ENCODE results near the gene ATP6V0D1.
"Not testable (repeated sequence)": the region's sequence is repeated elsewhere in the genome, so short reads cannot be mapped to it uniquely, and the experiment has no call there.

ATP6V0D1 gene

GRCh38 chr16:67516296-67517154 lies 35.6 kb upstream of the ATP6V0D1 start:
- H3K4me3 ChIP-seq (ENCODE audit: low read length) = no peak overlapping the region
- DNase-seq = no peak
- H3K9me2 ChIP-seq (replicated peaks; ENCODE audit: insufficient read depth, low read length) = no peaks in the 10 kb centered on the region
- peaks cover 7% of the 10 kb centered on the region for H3K4me1 ChIP-seq (ENCODE audit: low read length)
- H3K9ac ChIP-seq (ENCODE audit: low read length) = peak overlapping the region; percentile 10; the same call in 1 of the 2 replicates
- no peaks in the 10 kb centered on the region for H3K36me3 ChIP-seq (replicated peaks; ENCODE audit: insufficient read depth, low read length)
- TF ChIP-seq EZH2phosphoT487 (IDR thresholded peaks at IDR 0.05; ENCODE audit: low read length) = no peak
- no peak for TF ChIP-seq EZH2 (optimal IDR thresholded peaks at IDR 0.05; ENCODE audit: low read depth, low read length)
- TF ChIP-seq CTCF (IDR thresholded peaks at IDR 0.05; ENCODE audit: low read length) = no peak
- no peaks in the 10 kb centered on the region for H3K27me3 ChIP-seq (replicated peaks; ENCODE audit: insufficient read depth, low read length)
- peak overlapping the region; percentile 22; the same call in 1 of the 2 replicates for H2AFZ ChIP-seq (ENCODE audit: low read length)
- no peaks in the 10 kb centered on the region for H3K9me3 ChIP-seq (replicated peaks; ENCODE audit: insufficient read depth, low read length)
- no peaks in the 10 kb centered on the region for H3F3A ChIP-seq (ENCODE audit: insufficient read depth, low read length)
- no peak overlapping the region; the same call in 1 of the 2 replicates for H3K27ac ChIP-seq (ENCODE audit: low read length)
- H4K20me1 ChIP-seq (ENCODE audit: insufficient read depth, low read length) = no peaks in the 10 kb centered on the region
- H3K79me2 ChIP-seq (ENCODE audit: low read length) = no peaks in the 10 kb centered on the region
- H3K4me2 ChIP-seq (ENCODE audit: low read depth, low read length) = peak overlapping the region; percentile 16; the same call in 1 of the 2 replicates

DNA sequence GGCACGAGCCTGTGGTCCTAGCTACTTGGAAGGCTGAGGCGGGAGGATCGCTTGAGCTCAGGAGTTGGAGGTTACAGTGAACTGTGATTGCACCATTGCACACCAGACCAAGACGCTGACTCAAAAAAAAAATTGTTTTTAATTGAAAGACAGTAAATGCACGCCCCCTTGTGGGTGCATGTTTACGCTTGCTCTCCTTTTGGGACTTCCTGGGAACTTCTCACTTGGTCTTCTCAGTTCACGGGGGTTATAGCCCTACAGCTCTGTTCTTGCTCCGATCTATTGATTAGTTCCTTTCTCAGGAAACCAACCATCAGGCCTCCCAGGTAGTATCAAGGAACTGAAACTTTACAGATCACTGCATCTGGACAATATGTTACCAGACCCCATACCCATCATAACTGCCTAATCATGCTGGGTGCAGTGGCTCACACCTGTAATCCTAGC lies 33.4 kb upstream of the ATP6V0D1 start:
- Histone ChIP-seq H4K20me1 (ENCODE audit: insufficient read depth, low read length) (no peaks in the 10 kb centered on the region), H3K9me3 (replicated peaks; ENCODE audit: insufficient read depth, low read length) (no peaks in the 10 kb centered on the region), H3K27ac (ENCODE audit: low read length) (no peak overlapping the region), H3K36me3 (replicated peaks; ENCODE audit: insufficient read depth, low read length) (no peaks in the 10 kb centered on the region), H3K79me2 (ENCODE audit: low read length) (no peaks in the 10 kb centered on the region), H2AFZ (ENCODE audit: low read length) (peak overlapping the region; percentile 55), H3K9ac (ENCODE audit: low read length) (no peak overlapping the region), H3F3A (ENCODE audit: insufficient read depth, low read length) (no peaks in the 10 kb centered on the region), H3K9me2 (replicated peaks; ENCODE audit: insufficient read depth, low read length) (no peaks in the 10 kb centered on the region), H3K27me3 (replicated peaks; ENCODE audit: insufficient read depth, low read length) (no peaks in the 10 kb centered on the region), H3K4me2 (ENCODE audit: low read depth, low read length) (peak overlapping the region; percentile 43; the same call in 1 of the 2 replicates), H3K4me1 (ENCODE audit: low read length) (peaks cover 7% of the 10 kb centered on the region), H3K4me3 (ENCODE audit: low read length) (no peak overlapping the region)
- TF ChIP-seq CTCF (IDR thresholded peaks at IDR 0.05; ENCODE audit: low read length) (peak; percentile 60), EZH2phosphoT487 (IDR thresholded peaks at IDR 0.05; ENCODE audit: low read length) (no peak)
- peak; percentile 90 for DNase-seq

- not testable (repeated sequence) for H3K27ac ChIP-seq (ENCODE audit: low read length); H3K4me3 ChIP-seq (ENCODE audit: low read length); H3K4me1 ChIP-seq (ENCODE audit: low read length); H3K9me2 ChIP-seq (replicated peaks; ENCODE audit: insufficient read depth, low read length); H3K79me2 ChIP-seq (ENCODE audit: low read length); H3F3A ChIP-seq (ENCODE audit: insufficient read depth, low read length); H3K36me3 ChIP-seq (replicated peaks; ENCODE audit: insufficient read depth, low read length); H3K9me3 ChIP-seq (replicated peaks; ENCODE audit: insufficient read depth, low read length); H4K20me1 ChIP-seq (ENCODE audit: insufficient read depth, low read length); H3K27me3 ChIP-seq (replicated peaks; ENCODE audit: insufficient read depth, low read length); DNase-seq; H3K9ac ChIP-seq (ENCODE audit: low read length)
- Histone ChIP-seq H3K4me2 (ENCODE audit: low read depth, low read length) (peak overlapping the region; percentile 43; the same call in 1 of the 2 replicates), H2AFZ (ENCODE audit: low read length) (0 out of 2 replicates have a peak overlapping the region, but pooled peaks have one; percentile 55)
Observed at GRCh38 chr16:67513892-67514291, 32.9 kb upstream of the ATP6V0D1 start.

GRCh38 chr16:67509016-67509415 lies 28.1 kb upstream of the ATP6V0D1 start:
- DNase-seq = no peak
- H2AFZ ChIP-seq (ENCODE audit: low read length) = no peak overlapping the region
- TF ChIP-seq EZH2phosphoT487 (IDR thresholded peaks at IDR 0.05; ENCODE audit: low read length) = no peak
- no peak for TF ChIP-seq CTCF (IDR thresholded peaks at IDR 0.05; ENCODE audit: low read length)
- TF ChIP-seq EZH2 (optimal IDR thresholded peaks at IDR 0.05; ENCODE audit: low read depth, low read length) = no peak

More at GRCh38 chr16:67509016-67509415, 28.1 kb upstream of the ATP6V0D1 start:
- Histone ChIP-seq H3K27me3 (replicated peaks; ENCODE audit: insufficient read depth, low read length) (no peaks in the 10 kb centered on the region), H3K9me2 (replicated peaks; ENCODE audit: insufficient read depth, low read length) (no peaks in the 10 kb centered on the region), H3K4me3 (ENCODE audit: low read length) (no peak overlapping the region), H4K20me1 (ENCODE audit: insufficient read depth, low read length) (no peaks in the 10 kb centered on the region), H3K36me3 (replicated peaks; ENCODE audit: insufficient read depth, low read length) (no peaks in the 10 kb centered on the region), H3K4me1 (ENCODE audit: low read length) (peaks cover 6% of the 10 kb centered on the region), H3K79me2 (ENCODE audit: low read length) (no peaks in the 10 kb centered on the region), H3K27ac (ENCODE audit: low read length) (no peak overlapping the region), H3F3A (ENCODE audit: insufficient read depth, low read length) (peaks cover 8% of the 10 kb centered on the region; the same call in 1 of the 2 replicates), H3K9ac (ENCODE audit: low read length) (no peak overlapping the region), H3K9me3 (replicated peaks; ENCODE audit: insufficient read depth, low read length) (no peaks in the 10 kb centered on the region), H3K4me2 (ENCODE audit: low read depth, low read length) (no peak overlapping the region)
